Measurements from ENCODE around the gene S1PR5. TPM values are rescaled to one million over a fixed set of nuclear protein-coding genes. Genes with fewer than 3 reads are reported as not detected.

S1PR5 gene
- total RNA-seq, 1 donor from 2014 or later: 0.31 TPM

GRCh38 chr19:10467104-10467706 lies 50.0 kb downstream of the S1PR5 start:
- DNase-seq: no peak

- DNase-seq: no peak
Measured at GRCh38 chr19:10464456-10464855, 52.8 kb downstream of the S1PR5 start.

Small RNA genes lying within 50 kb of the gene (small RNA-seq; reads per million reads assigned to genes)
- gene MIR1238 (not detected), gene RNU7-140P (not detected)

Other genes starting within 250 kb of the S1PR5 start
- gene ICAM1, start 246.3 kb downstream of the S1PR5 start, total RNA-seq: 1.6 TPM
- gene ICAM4, start 230.5 kb downstream of the S1PR5 start, total RNA-seq: 0.16 TPM
- 3.3 TPM for gene ICAM5, start 227.5 kb downstream of the S1PR5 start, total RNA-seq
- gene ZGLP1, start 207.6 kb downstream of the S1PR5 start, total RNA-seq: 1.6 TPM
- 14.7 TPM for gene FDX2, start 201.4 kb downstream of the S1PR5 start, total RNA-seq
- 3.0 TPM for gene RAVER1, start 183.9 kb downstream of the S1PR5 start, total RNA-seq
- gene ICAM3, start 177.8 kb downstream of the S1PR5 start, total RNA-seq: 0.94 TPM
- 26.5 TPM for gene TYK2, start 136.9 kb downstream of the S1PR5 start, total RNA-seq
- gene CDC37, start 113.9 kb downstream of the S1PR5 start, total RNA-seq: 43.7 TPM
- 5.6 TPM for gene PDE4A, start 96.9 kb downstream of the S1PR5 start, total RNA-seq
- 32.9 TPM for gene KEAP1, start 14.1 kb downstream of the S1PR5 start, total RNA-seq
- gene ATG4D, start 26.5 kb upstream of the S1PR5 start, total RNA-seq: 11.7 TPM
- 4.1 TPM for gene KRI1, start 48.6 kb upstream of the S1PR5 start, total RNA-seq
- 83.6 TPM for gene CDKN2D, start 51.5 kb upstream of the S1PR5 start, total RNA-seq
- gene AP1M2, start 69.9 kb upstream of the S1PR5 start, total RNA-seq: not detected
- gene SLC44A2, start 108.1 kb upstream of the S1PR5 start, total RNA-seq: 25.9 TPM
- 148 TPM for gene ILF3, start 136.9 kb upstream of the S1PR5 start, total RNA-seq
- 32.1 TPM for gene QTRT1, start 184.0 kb upstream of the S1PR5 start, total RNA-seq
- gene DNM2, start 200.6 kb upstream of the S1PR5 start, total RNA-seq: 34.0 TPM